Neural progenitor cell (in vitro differentiated cells): ENCODE data around the gene SSTR3.

Experiments used
- CTCF ChIP-seq: fragments of 200-600 bp; sonication (generic); IDR thresholded peaks from 2 replicates; pipeline ENCODE4 v1.5.1; 2017; ENCODE audit warnings: antibody characterized with exemption, mild to moderate bottlenecking
- EZH2 ChIP-seq: fragments of 200-600 bp; sonication (generic); IDR thresholded peaks from 2 replicates; pipeline ENCODE4 v1.6.1; 2017; ENCODE audit warnings: antibody characterized with exemption, mild to moderate bottlenecking, moderate library complexity

- no peak for TF ChIP-seq CTCF
- TF ChIP-seq EZH2: no peak
Measured at GRCh38 chr22:37206841-37207821, 5.1 kb downstream of the SSTR3 start.
